DOHH2 (cell line): ENCODE data around the gene ATP6V0D1.

Experiments
- H3F3A ChIP-seq: fragments of 200-600 bp; sonication (generic), shearing (Covaris generic); 2 replicates; pipeline ENCODE4 v1.6.0; 2016; ENCODE audit warnings: antibody characterized with exemption, mild to moderate bottlenecking; ENCODE audit not compliant: control insufficient read depth, insufficient read depth
- H3K27ac ChIP-seq: fragments of 200-600 bp; sonication (generic); 2 replicates; pipeline ENCODE4 v1.5.1; 2014; ENCODE audit warnings: low read depth, mild to moderate bottlenecking, low read length, moderate library complexity
- H3K27me3 ChIP-seq: fragments of 200-600 bp; sonication (generic); 2 replicates; pipeline ENCODE4 v1.6.1; 2014; ENCODE audit warnings: mild to moderate bottlenecking, low read length, mixed read lengths; ENCODE audit not compliant: control insufficient read depth
- H3K36me3 ChIP-seq: fragments of 200-600 bp; sonication (generic); 2 replicates; pipeline ENCODE4 v1.6.1; 2014; ENCODE audit warnings: mild to moderate bottlenecking, low read length, moderate library complexity, mixed read lengths; ENCODE audit not compliant: control insufficient read depth
- H3K4me1 ChIP-seq: fragments of 200-600 bp; sonication (generic); 2 replicates; pipeline ENCODE4 v1.6.1; 2014; ENCODE audit warnings: mild to moderate bottlenecking, low read length, mixed read lengths; ENCODE audit not compliant: control insufficient read depth
- H3K4me2 ChIP-seq: fragments of 200-600 bp; sonication (generic); 2 replicates; pipeline ENCODE4 v1.6.0; 2014; ENCODE audit warnings: mild to moderate bottlenecking, low read length, moderate library complexity
- H3K4me3 ChIP-seq: fragments of 200-600 bp; sonication (generic); 2 replicates; pipeline ENCODE4 v1.5.1; 2014; ENCODE audit warnings: mild to moderate bottlenecking, low read length, mixed read lengths
- H3K79me2 ChIP-seq: fragments of 200-600 bp; sonication (generic); 2 replicates; pipeline ENCODE4 v1.6.1; 2014; ENCODE audit warnings: mild to moderate bottlenecking, low read length, mixed read lengths; ENCODE audit not compliant: control insufficient read depth
- H3K9me2 ChIP-seq: fragments of 200-600 bp; sonication (generic); replicated peaks from 2 replicates; pipeline ENCODE4 v1.6.1; 2014; ENCODE audit warnings: mild to moderate bottlenecking, low read length, mixed read lengths; ENCODE audit not compliant: control insufficient read depth
- H3K9me3 ChIP-seq: fragments of 200-600 bp; sonication (generic); 2 replicates; pipeline ENCODE4 v1.6.1; 2014; ENCODE audit warnings: antibody characterized with exemption, low read length, mixed read lengths; ENCODE audit not compliant: control insufficient read depth, insufficient read depth
- H4K20me1 ChIP-seq: fragments of 200-600 bp; sonication (generic); 2 replicates; pipeline ENCODE4 v1.6.0; 2014; ENCODE audit warnings: low read depth, mild to moderate bottlenecking, antibody characterized with exemption, low read length, moderate library complexity; ENCODE audit not compliant: control insufficient read depth, insufficient read depth
- EZH2phosphoT487 ChIP-seq: fragments of 200-600 bp; sonication (generic); IDR thresholded peaks from 2 replicates; pipeline ENCODE4 v1.6.1; 2017; ENCODE audit warnings: borderline replicate concordance, mild to moderate bottlenecking, antibody characterized with exemption, low read length, moderate library complexity, mixed read lengths
- TF ChIP-seq, protein P1 (sequence below): fragments of 200-600 bp; sonication (generic); IDR thresholded peaks from one replicate; pipeline ENCODE4 v1.5.1; 2014; ENCODE audit warnings: antibody characterized with exemption, mild to moderate bottlenecking, low read depth, low read length; ENCODE audit not compliant: poor library complexity, severe bottlenecking

Gene ATP6V0D1

GRCh38 chr16:67431775-67432505 is 49.0 kb downstream of the ATP6V0D1 start:
- peaks cover 12% of the 10 kb centered on the region for H3K4me1 ChIP-seq
- TF ChIP-seq EZH2phosphoT487 = no peak
- TF ChIP-seq, protein P1, sequence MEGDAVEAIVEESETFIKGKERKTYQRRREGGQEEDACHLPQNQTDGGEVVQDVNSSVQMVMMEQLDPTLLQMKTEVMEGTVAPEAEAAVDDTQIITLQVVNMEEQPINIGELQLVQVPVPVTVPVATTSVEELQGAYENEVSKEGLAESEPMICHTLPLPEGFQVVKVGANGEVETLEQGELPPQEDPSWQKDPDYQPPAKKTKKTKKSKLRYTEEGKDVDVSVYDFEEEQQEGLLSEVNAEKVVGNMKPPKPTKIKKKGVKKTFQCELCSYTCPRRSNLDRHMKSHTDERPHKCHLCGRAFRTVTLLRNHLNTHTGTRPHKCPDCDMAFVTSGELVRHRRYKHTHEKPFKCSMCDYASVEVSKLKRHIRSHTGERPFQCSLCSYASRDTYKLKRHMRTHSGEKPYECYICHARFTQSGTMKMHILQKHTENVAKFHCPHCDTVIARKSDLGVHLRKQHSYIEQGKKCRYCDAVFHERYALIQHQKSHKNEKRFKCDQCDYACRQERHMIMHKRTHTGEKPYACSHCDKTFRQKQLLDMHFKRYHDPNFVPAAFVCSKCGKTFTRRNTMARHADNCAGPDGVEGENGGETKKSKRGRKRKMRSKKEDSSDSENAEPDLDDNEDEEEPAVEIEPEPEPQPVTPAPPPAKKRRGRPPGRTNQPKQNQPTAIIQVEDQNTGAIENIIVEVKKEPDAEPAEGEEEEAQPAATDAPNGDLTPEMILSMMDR = no peak
- peaks cover 44% of the 10 kb centered on the region for H3K27me3 ChIP-seq
- no peaks in the 10 kb centered on the region for H3K9me3 ChIP-seq
- H3K27ac ChIP-seq = no peak overlapping the region
- H4K20me1 ChIP-seq = 0 out of 2 replicates have a peak, but pooled peaks cover 2% of the 10 kb centered on the region
- H3K4me3 ChIP-seq = peak overlapping the region; percentile 28; the same call in 1 of the 2 replicates
- H3F3A ChIP-seq = no peaks in the 10 kb centered on the region
- no peaks in the 10 kb centered on the region for H3K36me3 ChIP-seq
- no peaks in the 10 kb centered on the region for H3K9me2 ChIP-seq
- H3K4me2 ChIP-seq = peak overlapping the region; percentile 48
- no peaks in the 10 kb centered on the region for H3K79me2 ChIP-seq

DNA sequence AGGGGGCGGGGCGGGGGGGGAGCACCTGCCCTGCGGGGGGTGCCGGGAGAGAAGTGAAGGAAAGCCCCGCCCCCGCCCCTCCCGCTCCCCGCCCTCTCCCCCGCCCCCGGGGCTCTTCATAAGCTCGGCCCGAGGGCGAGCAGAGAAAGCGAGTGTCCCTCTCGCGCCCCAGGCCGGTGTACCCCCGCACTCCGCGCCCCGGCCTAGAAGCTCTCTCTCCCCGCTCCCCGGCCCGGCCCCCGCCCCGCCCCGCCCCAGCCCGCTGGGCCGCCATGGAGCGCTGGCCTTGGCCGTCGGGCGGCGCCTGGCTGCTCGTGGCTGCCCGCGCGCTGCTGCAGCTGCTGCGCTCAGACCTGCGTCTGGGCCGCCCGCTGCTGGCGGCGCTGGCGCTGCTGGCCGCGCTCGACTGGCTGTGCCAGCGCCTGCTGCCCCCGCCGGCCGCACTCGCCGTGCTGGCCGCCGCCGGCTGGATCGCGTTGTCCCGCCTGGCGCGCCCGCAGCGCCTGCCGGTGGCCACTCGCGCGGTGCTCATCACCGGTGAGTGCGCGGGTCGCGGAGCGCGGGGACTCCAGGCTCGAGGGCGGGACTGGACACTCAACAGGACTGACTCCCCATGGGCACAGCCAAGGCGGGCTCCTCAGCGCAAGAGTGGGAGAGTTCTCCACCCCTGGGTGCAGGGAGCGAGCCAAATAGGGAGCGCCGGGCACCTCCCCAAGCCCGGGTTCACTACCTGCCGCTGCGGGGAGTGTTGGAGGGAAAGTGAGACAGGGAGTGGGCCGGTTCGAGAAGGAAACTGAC is 49.8 kb downstream of the ATP6V0D1 start, which contains the start of gene HSD11B2:
Gene HSD11B2 (plus strand): TSS at position 145 of the 798 bp plus-strand sequence. CDS start 128 bp downstream, at position 273.
- Histone ChIP-seq H3K27me3 (peaks cover 50% of the 10 kb centered on the region), H3K36me3 (no peaks in the 10 kb centered on the region), H3K79me2 (no peaks in the 10 kb centered on the region), H3K9me2 (no peaks in the 10 kb centered on the region), H3K4me3 (peak within 1 kb of the TSS; percentile 67), H3K9me3 (no peaks in the 10 kb centered on the region), H3K4me1 (peaks cover 12% of the 10 kb centered on the region), H3K4me2 (peak within 1 kb of the TSS; percentile 66), H4K20me1 (no peaks in the 10 kb centered on the region), H3F3A (no peaks in the 10 kb centered on the region), H3K27ac (no peak within 1 kb of the TSS)
- peak; percentile 76; the same call in 1 of the 2 replicates for TF ChIP-seq EZH2phosphoT487
- TF ChIP-seq, protein P1 = no peak

DNA sequence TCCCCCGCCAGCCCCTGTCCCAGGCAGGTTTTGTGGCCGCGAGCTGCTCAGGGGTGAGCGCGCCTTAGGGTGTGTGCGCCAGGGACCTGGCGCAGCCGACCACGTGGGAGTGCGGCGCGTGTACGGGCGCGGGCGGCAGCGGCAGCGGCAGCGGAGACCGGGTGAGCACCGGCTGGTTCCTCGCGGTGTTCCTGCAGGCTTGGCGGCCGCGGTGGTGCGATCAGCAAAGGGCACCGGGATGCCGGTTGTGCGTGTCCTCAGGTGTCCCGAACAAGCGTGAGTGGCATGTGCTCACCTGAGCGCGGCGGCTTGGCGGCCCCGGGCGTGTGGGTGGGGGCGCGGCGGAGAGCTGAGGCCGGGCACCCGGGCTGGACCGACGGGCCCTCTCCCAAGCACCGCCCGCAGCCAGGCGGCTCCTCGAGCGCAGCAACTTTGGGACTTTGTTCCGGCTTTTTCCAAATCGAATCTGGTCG is 50.4 kb downstream of the ATP6V0D1 start:
- no peaks in the 10 kb centered on the region for H3F3A ChIP-seq
- H3K27me3 ChIP-seq = peaks cover 50% of the 10 kb centered on the region
- H3K4me1 ChIP-seq = peaks cover 12% of the 10 kb centered on the region
- no peaks in the 10 kb centered on the region for H4K20me1 ChIP-seq
- TF ChIP-seq, protein P1 = no peak
- peak; percentile 97; the same call in 1 of the 2 replicates for TF ChIP-seq EZH2phosphoT487
- H3K79me2 ChIP-seq = no peaks in the 10 kb centered on the region
- no peaks in the 10 kb centered on the region for H3K9me2 ChIP-seq
- H3K36me3 ChIP-seq = no peaks in the 10 kb centered on the region
- no peaks in the 10 kb centered on the region for H3K9me3 ChIP-seq
- H3K27ac ChIP-seq = no peak overlapping the region
- peak overlapping the region; percentile 67 for H3K4me3 ChIP-seq
- peak overlapping the region; percentile 66 for H3K4me2 ChIP-seq
